ENCODE results near the gene ASCL2.

ASCL2 gene

GRCh38 chr11:2263071-2263565, 7.3 kb downstream of the ASCL2 start:
- in situ Hi-C loops (cut with MboI; ENCODE audit: low sequenced_read_pairs) = no loop called here

GRCh38 chr11:2262301-2263070, 7.9 kb downstream of the ASCL2 start:
- in situ Hi-C loops (cut with MboI; ENCODE audit: low sequenced_read_pairs) = no loop called here

- in situ Hi-C loops (cut with MboI; ENCODE audit: low sequenced_read_pairs) = no loop called here
Measured at GRCh38 chr11:2261436-2262230, 8.8 kb downstream of the ASCL2 start.

- in situ Hi-C loops (cut with MboI; ENCODE audit: low sequenced_read_pairs) = no loop called here
Measured at GRCh38 chr11:2260491-2261364, 9.7 kb downstream of the ASCL2 start.

GRCh38 chr11:2259897-2260451, 10.4 kb downstream of the ASCL2 start:
- in situ Hi-C loops (cut with MboI; ENCODE audit: low sequenced_read_pairs) = no loop called here

- in situ Hi-C loops (cut with MboI; ENCODE audit: low sequenced_read_pairs) = no loop called here
Measured at GRCh38 chr11:2259466-2259830, 10.9 kb downstream of the ASCL2 start.

- in situ Hi-C loops (cut with MboI; ENCODE audit: low sequenced_read_pairs) = no loop called here
Measured at GRCh38 chr11:2258501-2259465, 11.6 kb downstream of the ASCL2 start.

- in situ Hi-C loops (cut with MboI; ENCODE audit: low sequenced_read_pairs) = no loop called here
Measured at GRCh38 chr11:2256951-2257700, 13.3 kb downstream of the ASCL2 start.

GRCh38 chr11:2256293-2256913, 14.0 kb downstream of the ASCL2 start:
- in situ Hi-C loops (cut with MboI; ENCODE audit: low sequenced_read_pairs) = no loop called here

GRCh38 chr11:2252018-2252417, 18.4 kb downstream of the ASCL2 start:
- in situ Hi-C loops (cut with MboI; ENCODE audit: low sequenced_read_pairs) = no loop called here

GRCh38 chr11:2251138-2251537, 19.2 kb downstream of the ASCL2 start:
- in situ Hi-C loops (cut with MboI; ENCODE audit: low sequenced_read_pairs) = no loop called here

GRCh38 chr11:2250485-2250884, 19.9 kb downstream of the ASCL2 start:
- in situ Hi-C loops (cut with MboI; ENCODE audit: low sequenced_read_pairs) = no loop called here

- in situ Hi-C loops (cut with MboI; ENCODE audit: low sequenced_read_pairs) = no loop called here
Measured at GRCh38 chr11:2250041-2250440, 20.3 kb downstream of the ASCL2 start.

- in situ Hi-C loops (cut with MboI; ENCODE audit: low sequenced_read_pairs) = no loop called here
Measured at GRCh38 chr11:2249189-2249916, 21.0 kb downstream of the ASCL2 start.

GRCh38 chr11:2248762-2249161, 21.6 kb downstream of the ASCL2 start:
- in situ Hi-C loops (cut with MboI; ENCODE audit: low sequenced_read_pairs) = no loop called here

- in situ Hi-C loops (cut with MboI; ENCODE audit: low sequenced_read_pairs) = no loop called here
Measured at GRCh38 chr11:2248242-2248641, 22.1 kb downstream of the ASCL2 start.

GRCh38 chr11:2247496-2247895, 22.9 kb downstream of the ASCL2 start:
- in situ Hi-C loops (cut with MboI; ENCODE audit: low sequenced_read_pairs) = no loop called here

GRCh38 chr11:2240834-2241233, 29.6 kb downstream of the ASCL2 start:
- in situ Hi-C loops (cut with MboI; ENCODE audit: low sequenced_read_pairs) = no loop called here

All from HL-60/S4 treated with phorbol 12-myristate 13-acetate at 8.2 ng/mL for 4 days and 3 days (cell line).